HCT116 (cell line): ENCODE results near the gene KTI12. TPM values are rescaled to one million over a fixed set of nuclear protein-coding genes. Genes with fewer than 3 reads are reported as not detected.

ENCODE experiments used
- ATAC-seq: fragments of 200-7000 bp; cut with Tn5 transposase; 2 replicates; pipeline ENCODE4 v1.9.1; 2020; ENCODE audit warnings: mild to moderate bottlenecking, moderate library complexity
- BruUV-seq: library from RNA; stranded (reverse); fragments of 400-500 nt; replicated peaks from 2 replicates; lab custom pipeline; 2021; lab: Mats Ljungman, UMichigan
- CTCF ChIA-PET: fragments of 300-600 bp; sonication (Branson Sonifier 250); formaldehyde crosslinking; loops from one replicate; lab custom pipeline; 2021; ENCODE audit warnings: antibody characterized with exemption; lab: Charles Lee
- POLR2A ChIA-PET: fragments of 300-600, 350-600 bp; sonication (Branson Sonifier 250); formaldehyde crosslinking; loops from one replicate; lab custom pipeline; 2021; ENCODE audit warnings: antibody characterized with exemption; lab: Charles Lee
- RAD21 ChIA-PET, 2 experiments: fragments of 300-600 bp; sonication (Branson Sonifier 250); formaldehyde crosslinking; loops; one replicate each; lab custom pipeline; 2023; ENCODE audit warnings: low total read pairs in 2 of 2; ENCODE audit not compliant: uncharacterized antibody in 2 of 2, unreplicated experiment in 2 of 2, low non-redundant PET in 1 of 2; lab: Charles Lee
- DNase-seq: peaks from one replicate; pipeline ENCODE4 v3.0.0-alpha.2; 2010; ENCODE audit warnings: low read depth, low spot score
- H2AFZ ChIP-seq: fragments of 200-600 bp; shearing (Covaris generic), sonication (generic); 2 replicates; pipeline ENCODE4 v1.6.1; 2017; ENCODE audit warnings: low read depth, mixed run types, mixed read lengths, antibody characterized with exemption, low read length; ENCODE audit not compliant: poor library complexity, severe bottlenecking
- H3K27ac ChIP-seq: 2 replicates; pipeline ENCODE4 v1.5.1; 2012; ENCODE audit warnings: low read depth, low read length
- H3K27me3 ChIP-seq: fragments of 200-600 bp; sonication (generic); 2 replicates; pipeline ENCODE4 v1.6.1; 2016; ENCODE audit warnings: mixed run types, low read length, mixed read lengths; ENCODE audit not compliant: insufficient read depth
- H3K36me3 ChIP-seq, 2 experiments: fragments of 200-500 bp in 1 of 2; fragments of 200-600 bp in 1 of 2; sonication (Bioruptor generic) in 1 of 2; sonication (generic) in 1 of 2; 2 replicates each; pipeline versions ENCODE4 v1.5.1 to v1.6.1; 2014 to 2016; ENCODE audit warnings: low read length in 2 of 2, inconsistent platforms in 1 of 2, mixed read lengths in 1 of 2, mixed run types in 1 of 2; ENCODE audit not compliant: insufficient read depth in 2 of 2, control insufficient read depth in 1 of 2
- H3K4me1 ChIP-seq, 2 experiments: fragments of 200-600 bp in 1 of 2; sonication (generic) in 1 of 2; 2 replicates each; pipeline versions ENCODE4 v1.5.1 to v1.6.1; 2012 to 2017; ENCODE audit warnings: low read length in 2 of 2, inconsistent platforms in 1 of 2, mild to moderate bottlenecking in 1 of 2, mixed read lengths in 1 of 2, mixed run types in 1 of 2, moderate library complexity in 1 of 2; ENCODE audit not compliant: insufficient read depth in 2 of 2, control insufficient read depth in 1 of 2
- H3K4me2 ChIP-seq: fragments of 200-600 bp; sonication (generic); 2 replicates; pipeline ENCODE4 v1.6.1; 2017; ENCODE audit warnings: mixed run types, low read length, mixed read lengths
- H3K4me3 ChIP-seq, 2 experiments: fragments of 200-600 bp in 1 of 2; sonication (generic) in 1 of 2; replicated peaks in 1 of 2; 2 replicates each; pipeline ENCODE4 v1.5.1; 2011 to 2016; ENCODE audit warnings: low read length in 2 of 2, control low read depth in 1 of 2, low read depth in 1 of 2, mild to moderate bottlenecking in 1 of 2, mixed read lengths in 1 of 2, mixed run types in 1 of 2
- H3K79me2 ChIP-seq: fragments of 200-600 bp; sonication (generic); 2 replicates; pipeline ENCODE4 v1.6.1; 2017; ENCODE audit warnings: mild to moderate bottlenecking, mixed run types, low read length, moderate library complexity, mixed read lengths; ENCODE audit not compliant: insufficient read depth
- H3K9ac ChIP-seq: fragments of 200-600 bp; sonication (generic); 2 replicates; pipeline ENCODE4 v1.6.1; 2016; ENCODE audit warnings: low read length, mixed read lengths
- H3K9me2 ChIP-seq: fragments of 200-600 bp; sonication (generic), shearing (Covaris generic); 2 replicates; pipeline ENCODE4 v1.6.1; 2017; ENCODE audit warnings: mixed run types, mild to moderate bottlenecking, moderate library complexity; ENCODE audit not compliant: insufficient read depth
- H3K9me3 ChIP-seq, 2 experiments: fragments of 200-500 bp in 1 of 2; fragments of 200-600 bp in 1 of 2; sonication (Bioruptor generic) in 1 of 2; sonication (generic) in 1 of 2; 2 replicates each; pipeline ENCODE4 v1.6.1; 2014 to 2017; ENCODE audit warnings: low read length in 2 of 2, mixed read lengths in 2 of 2, inconsistent platforms in 1 of 2, low read depth in 1 of 2, mild to moderate bottlenecking in 1 of 2, mixed run types in 1 of 2, moderate library complexity in 1 of 2; ENCODE audit not compliant: control insufficient read depth in 1 of 2, insufficient read depth in 1 of 2
- H4K20me1 ChIP-seq: fragments of 200-600 bp; sonication (generic), shearing (Covaris generic); 2 replicates; pipeline ENCODE4 v1.6.1; 2017; ENCODE audit warnings: mixed run types, mild to moderate bottlenecking, moderate library complexity; ENCODE audit not compliant: insufficient read depth
- ATF3 ChIP-seq: IDR thresholded peaks from 2 replicates; pipeline ENCODE4 v1.6.1; 2012
- EGR1 ChIP-seq: IDR thresholded peaks from 2 replicates; pipeline ENCODE4 v1.6.1; 2012; ENCODE audit warnings: low read depth
- ELF1 ChIP-seq: IDR thresholded peaks from 2 replicates; pipeline ENCODE4 v1.6.1; 2012; ENCODE audit warnings: low read depth, borderline replicate concordance
- FOSL1 ChIP-seq: IDR thresholded peaks from 2 replicates; pipeline ENCODE4 v1.6.1; 2012; ENCODE audit warnings: low read depth
- MAX ChIP-seq: IDR thresholded peaks from 2 replicates; pipeline ENCODE4 v1.6.1; 2012
- POLR2A ChIP-seq: IDR thresholded peaks from 2 replicates; pipeline ENCODE4 v1.7.0; 2011; ENCODE audit warnings: borderline replicate concordance; ENCODE audit not compliant: insufficient read depth, insufficient read length; ENCODE audit errors: extremely low read depth
- SRF ChIP-seq: IDR thresholded peaks from 2 replicates; pipeline ENCODE4 v1.6.1; 2012; ENCODE audit warnings: low read depth
- YY1 ChIP-seq: IDR thresholded peaks from 2 replicates; pipeline ENCODE4 v1.6.1; 2011; ENCODE audit warnings: low read length, low read depth, moderate library complexity, mild to moderate bottlenecking; ENCODE audit not compliant: insufficient replicate concordance; ENCODE audit errors: extremely low read depth
- ZNF274 ChIP-seq: fragments of 200-500 bp; sonication (Bioruptor generic); IDR thresholded peaks from 2 replicates; pipeline ENCODE4 v1.6.1; 2014; ENCODE audit warnings: mild to moderate bottlenecking, low read depth, low read length, inconsistent platforms
- intact Hi-C: fragments of 100-400 bp; cut with micrococcal nuclease; formaldehyde crosslinking; loops from 2 replicates; pipeline ENCODE4 v1.10.0; 2022
- total RNA-seq: library from RNA; stranded (reverse); gene quantifications from one replicate; pipeline ENCODE4 v1.2.1, GENCODE V29; 2021; ENCODE audit not compliant: unreplicated experiment
- TF ChIP-seq, protein P1 (sequence below), 3 experiments: fragments of 200-600 bp in 1 of 3; sonication (generic) in 1 of 3; IDR thresholded peaks in 2 of 3; conservative IDR thresholded peaks in 1 of 3; 2 replicates each; pipeline ENCODE4 v1.5.1; 2012 to 2017; ENCODE audit warnings: low read depth in 2 of 3, low read length in 2 of 3, antibody characterized with exemption in 1 of 3, borderline replicate concordance in 1 of 3, control low read depth in 1 of 3, mild to moderate bottlenecking in 1 of 3, mixed read lengths in 1 of 3, mixed run types in 1 of 3, moderate library complexity in 1 of 3; ENCODE audit not compliant: insufficient read depth in 1 of 3

KTI12 gene
- total RNA-seq, 1 experiment from 2014 or later: 8.2 TPM

- BruUV-seq: no TSS peak
- TF ChIP-seq MAX (no peak), ATF3 (no peak), EGR1 (no peak), ELF1 (no peak), YY1 (no peak), FOSL1 (no peak), SRF (no peak), POLR2A (no peak), ZNF274 (no peak)
- TF ChIP-seq, protein P1, sequence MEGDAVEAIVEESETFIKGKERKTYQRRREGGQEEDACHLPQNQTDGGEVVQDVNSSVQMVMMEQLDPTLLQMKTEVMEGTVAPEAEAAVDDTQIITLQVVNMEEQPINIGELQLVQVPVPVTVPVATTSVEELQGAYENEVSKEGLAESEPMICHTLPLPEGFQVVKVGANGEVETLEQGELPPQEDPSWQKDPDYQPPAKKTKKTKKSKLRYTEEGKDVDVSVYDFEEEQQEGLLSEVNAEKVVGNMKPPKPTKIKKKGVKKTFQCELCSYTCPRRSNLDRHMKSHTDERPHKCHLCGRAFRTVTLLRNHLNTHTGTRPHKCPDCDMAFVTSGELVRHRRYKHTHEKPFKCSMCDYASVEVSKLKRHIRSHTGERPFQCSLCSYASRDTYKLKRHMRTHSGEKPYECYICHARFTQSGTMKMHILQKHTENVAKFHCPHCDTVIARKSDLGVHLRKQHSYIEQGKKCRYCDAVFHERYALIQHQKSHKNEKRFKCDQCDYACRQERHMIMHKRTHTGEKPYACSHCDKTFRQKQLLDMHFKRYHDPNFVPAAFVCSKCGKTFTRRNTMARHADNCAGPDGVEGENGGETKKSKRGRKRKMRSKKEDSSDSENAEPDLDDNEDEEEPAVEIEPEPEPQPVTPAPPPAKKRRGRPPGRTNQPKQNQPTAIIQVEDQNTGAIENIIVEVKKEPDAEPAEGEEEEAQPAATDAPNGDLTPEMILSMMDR (IDR thresholded peaks at IDR 0.05 in 2 of 3, conservative IDR thresholded peaks at IDR 0.05 in 1 of 3; ENCODE audit: borderline replicate concordance in 1 of 3, insufficient read depth in 1 of 3, low read depth in 2 of 3, low read length in 2 of 3): no peak
- Histone ChIP-seq H3K4me2 (no peak overlapping the region), H3K9ac (no peak overlapping the region), H3K36me3 (peaks cover 15 to 23% of the 10 kb centered on the region in 2 experiments; a peak in 2 of 4 replicates), H4K20me1 (no peaks in the 10 kb centered on the region), H3K27me3 (no peaks in the 10 kb centered on the region), H2AFZ (no peak overlapping the region), H3K27ac (no peak overlapping the region), H3K9me3 (no peaks in the 10 kb centered on the region), H3K4me3 (no peak overlapping the region), H3K79me2 (peaks cover 73% of the 10 kb centered on the region), H3K9me2 (no peaks in the 10 kb centered on the region), H3K4me1 (no peaks in the 10 kb centered on the region)
- ChIA-PET RAD21 (no interaction called here), POLR2A (interaction anchor here (2.3 kb wide), 1 partner anchor 10 kb away, joined by 7 read pairs; no protein-coding TSS in a partner anchor), CTCF (no interaction called here)
- DNase-seq: no peak
- no peak for ATAC-seq
- intact Hi-C loops: no loop called here
Measured at GRCh38 chr1:52070704-52071103, 37.1 kb upstream of the KTI12 start.
